SKM-1 treated with dmso at 0.1 percent for 144 hours (cell line): Measurements from ENCODE around the gene NHS.

ENCODE experiments used
- DNase-seq: peaks from one replicate; lab custom pipeline; 2025; ENCODE audit not compliant: unreplicated experiment; lab: John Stamatoyannopoulos, UW

The NHS gene

GRCh38 chrX:17374619-17375366 is at the start of gene NHS:
NHS (plus strand) TSS chrX:17375200; CDS start chrX:17375758, 558 bp downstream.
- DNase-seq: no peak

- no peak for DNase-seq
Observed at GRCh38 chrX:17328837-17329236, 46.2 kb upstream of the NHS start.

- DNase-seq: no peak
Observed at GRCh38 chrX:17336377-17336776, 38.6 kb upstream of the NHS start.

GRCh38 chrX:17355976-17356375 is 19.0 kb upstream of the NHS start:
- no peak for DNase-seq

GRCh38 chrX:17359500-17359899 is 15.5 kb upstream of the NHS start:
- no peak for DNase-seq

- DNase-seq: no peak
Observed at GRCh38 chrX:17361620-17362019, 13.4 kb upstream of the NHS start.

- no peak for DNase-seq
Observed at GRCh38 chrX:17368002-17368401, 7.0 kb upstream of the NHS start.

- no peak for DNase-seq
Observed at GRCh38 chrX:17369309-17369708, 5.7 kb upstream of the NHS start.

GRCh38 chrX:17370191-17370590 is 4.8 kb upstream of the NHS start:
- no peak for DNase-seq

- DNase-seq: no peak
Observed at GRCh38 chrX:17372052-17372451, 2.9 kb upstream of the NHS start.

GRCh38 chrX:17373337-17373736 is 1.7 kb upstream of the NHS start:
- no peak for DNase-seq

GRCh38 chrX:17375367-17375636 is 302 bp downstream of the NHS start:
- no peak for DNase-seq

- DNase-seq: no peak
Observed at GRCh38 chrX:17375637-17376430, 834 bp downstream of the NHS start.

GRCh38 chrX:17376431-17377077 is 1.6 kb downstream of the NHS start:
- DNase-seq: no peak

- DNase-seq: no peak
Observed at GRCh38 chrX:17377091-17377717, 2.2 kb downstream of the NHS start.

GRCh38 chrX:17377795-17378194 is 2.8 kb downstream of the NHS start:
- DNase-seq: no peak

GRCh38 chrX:17380221-17380620 is 5.2 kb downstream of the NHS start:
- DNase-seq: no peak

GRCh38 chrX:17390419-17390850 is 15.4 kb downstream of the NHS start:
- DNase-seq: no peak

GRCh38 chrX:17395154-17395553 is 20.2 kb downstream of the NHS start:
- DNase-seq: no peak

- DNase-seq: no peak
Observed at GRCh38 chrX:17397074-17397473, 22.1 kb downstream of the NHS start.

GRCh38 chrX:17403189-17403691 is 28.2 kb downstream of the NHS start:
- no peak for DNase-seq
